Liver (tissue), 9 donors: Measurements from ENCODE around the gene CTSE. TPM values are rescaled to one million over a fixed set of nuclear protein-coding genes. Genes with fewer than 3 reads are reported as not detected.

Experiments
- DNase-seq: peaks from one replicate; pipeline ENCODE4 v3.0.0-alpha.2; 2017; ENCODE audit warnings: low spot score
- H3K27ac ChIP-seq, 2 donors: one replicate each; pipeline ENCODE4 v1.7.0; 2013; ENCODE audit warnings: inconsistent platforms in 2 of 2, low read length in 2 of 2, control low read depth in 1 of 2, low read depth in 1 of 2, mild to moderate bottlenecking in 1 of 2
- H3K27me3 ChIP-seq, 4 donors: one replicate each; pipeline versions ENCODE4 v1.6.1 to v1.7.0; 2013; ENCODE audit warnings: low read length in 3 of 4, inconsistent platforms in 1 of 4, mild to moderate bottlenecking in 1 of 4, moderate library complexity in 1 of 4; ENCODE audit not compliant: control insufficient read depth in 4 of 4, insufficient read depth in 4 of 4
- H3K36me3 ChIP-seq, 4 donors: one replicate each; pipeline versions ENCODE4 v1.6.1 to v1.7.0; 2013; ENCODE audit warnings: low read length in 3 of 4, mild to moderate bottlenecking in 3 of 4, low read depth in 1 of 4, moderate library complexity in 1 of 4; ENCODE audit not compliant: control insufficient read depth in 4 of 4, insufficient read depth in 3 of 4
- H3K4me1 ChIP-seq, 4 donors: one replicate each; pipeline versions ENCODE4 v1.6.1 to v1.7.0; 2013; ENCODE audit warnings: low read length in 3 of 4, mild to moderate bottlenecking in 3 of 4, moderate library complexity in 1 of 4; ENCODE audit not compliant: control insufficient read depth in 4 of 4, insufficient read depth in 4 of 4
- H3K4me3 ChIP-seq, 3 donors: one replicate each; pipeline versions ENCODE4 v1.6.1 to v1.7.0; 2013; ENCODE audit warnings: low read length in 3 of 3, control low read depth in 1 of 3, low read depth in 1 of 3, mild to moderate bottlenecking in 1 of 3
- H3K9ac ChIP-seq, 2 donors: one replicate each; pipeline ENCODE4 v1.7.0; 2013; ENCODE audit warnings: low read length in 2 of 2, mild to moderate bottlenecking in 2 of 2, moderate library complexity in 2 of 2, control low read depth in 1 of 2, low read depth in 1 of 2
- H3K9me3 ChIP-seq, 4 donors: one replicate each; pipeline versions ENCODE4 v1.6.1 to v1.7.0; 2013; ENCODE audit warnings: low read length in 3 of 4; ENCODE audit not compliant: control insufficient read depth in 4 of 4
- ATF3 ChIP-seq: IDR thresholded peaks from 2 replicates; pipeline ENCODE4 v1.6.1; 2016; ENCODE audit warnings: antibody characterized with exemption
- CTCF ChIP-seq: fragments of 150-350 bp; IDR thresholded peaks from 2 replicates; pipeline ENCODE4 v1.5.1; 2017; ENCODE audit warnings: improper control_type of control experiment, low read depth, low read length; ENCODE audit not compliant: missing input control
- EGR1 ChIP-seq, 2 donors: IDR thresholded peaks; 2 replicates each; pipeline ENCODE4 v1.6.1; 2016 to 2018; ENCODE audit warnings: antibody characterized with exemption in 2 of 2, low read depth in 2 of 2
- FOXA1 ChIP-seq: IDR thresholded peaks from 2 replicates; pipeline ENCODE4 v1.6.1; 2016; ENCODE audit warnings: antibody characterized with exemption
- FOXA2 ChIP-seq: IDR thresholded peaks from 2 replicates; pipeline ENCODE4 v1.6.1; 2016; ENCODE audit warnings: antibody characterized with exemption
- GABPA ChIP-seq, 2 donors: IDR thresholded peaks in 1 of 2; conservative IDR thresholded peaks in 1 of 2; 2 replicates each; pipeline ENCODE4 v1.6.1; 2016; ENCODE audit warnings: antibody characterized with exemption in 2 of 2, mild to moderate bottlenecking in 1 of 2, moderate library complexity in 1 of 2
- HNF4A ChIP-seq, 2 donors: conservative IDR thresholded peaks; 2 replicates each; pipeline ENCODE4 v1.6.1; 2016; ENCODE audit warnings: antibody characterized with exemption in 2 of 2, mild to moderate bottlenecking in 2 of 2
- HNF4G ChIP-seq: IDR thresholded peaks from 2 replicates; pipeline ENCODE4 v1.6.1; 2016; ENCODE audit warnings: antibody characterized with exemption
- NR2F2 ChIP-seq: IDR thresholded peaks from 2 replicates; pipeline ENCODE4 v1.6.1; 2016; ENCODE audit warnings: antibody characterized with exemption
- RAD21 ChIP-seq, 2 donors: IDR thresholded peaks; 2 replicates each; pipeline ENCODE4 v1.6.1; 2016; ENCODE audit warnings: antibody characterized with exemption in 2 of 2, mild to moderate bottlenecking in 2 of 2
- REST ChIP-seq: IDR thresholded peaks from 2 replicates; pipeline ENCODE4 v1.6.1; 2016; ENCODE audit warnings: antibody characterized with exemption, mild to moderate bottlenecking
- SP1 ChIP-seq: IDR thresholded peaks from 2 replicates; pipeline ENCODE4 v1.6.1; 2018; ENCODE audit warnings: antibody characterized with exemption, mild to moderate bottlenecking
- TAF1 ChIP-seq: conservative IDR thresholded peaks from 2 replicates; pipeline ENCODE4 v1.6.1; 2016; ENCODE audit warnings: antibody characterized with exemption, mild to moderate bottlenecking
- WGBS: extraction: QIAGEN DNeasy Blood & Tissue Kit; methylation state at CpG from one replicate; pipeline ENCODE4 v1.1.7; 2013; 5-methylcytosine and 5-hydroxymethylcytosine counted together
- polyA plus RNA-seq, 2 donors: library from polyadenylated mRNA; stranded (reverse) in 1 of 2; unstranded in 1 of 2; fragments of 200-250 nt in 1 of 2; fragments of >200 nt in 1 of 2; fragmentation: Nextera tagmentation in 1 of 2; extraction: Ambion mirVana in 1 of 2; gene quantifications; one replicate each; pipeline versions ENCODE4 v1.2.1 to v1.2.3, GENCODE V29; 2013 to 2015
- total RNA-seq, 2 donors: library from RNA; depleted of rRNA; stranded (reverse); fragments of >200 nt; gene quantifications; one replicate each; pipeline ENCODE4 v1.2.3, GENCODE V29; 2014
- donor health status: healthy.
- donor health status: healthy.
- donor health status: healthy.
- donor health status: healthy.
- donor health status: healthy.

The CTSE gene
- total and polyA plus RNA-seq, 4 donors: under 0.01 to 32.8 (median 0.06) TPM

DNA sequence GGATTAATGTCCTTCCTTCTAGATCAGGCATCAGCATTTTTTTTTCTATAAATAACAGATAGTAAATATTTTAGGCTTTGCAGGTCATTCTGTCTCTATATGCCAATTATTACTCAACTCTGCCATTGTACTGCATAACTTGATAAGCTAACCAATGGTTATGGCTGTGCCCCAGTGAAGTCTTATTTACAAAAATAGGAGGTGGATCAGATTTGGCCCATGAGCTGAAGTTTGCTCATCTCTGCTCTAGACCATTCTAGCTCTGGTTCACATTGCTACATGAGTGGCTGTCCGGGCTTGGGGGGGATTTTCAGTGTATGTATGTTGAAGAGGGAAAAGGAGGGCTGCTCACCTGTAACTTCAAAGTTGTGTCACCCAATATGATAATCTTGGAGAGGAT, 30.6 kb downstream of the CTSE start:
- TF ChIP-seq CTCF: no peak
- TF ChIP-seq GABPA (IDR thresholded peaks at IDR 0.05 in 1 of 2, conservative IDR thresholded peaks at IDR 0.05 in 1 of 2): no peak
- peaks cover 0 to 3% (median 0%) of the 10 kb centered on the region in 4 donors for H3K4me1 ChIP-seq
- no peak for DNase-seq
- WGBS: 95% methylated on average over 1 of the region's 1 CpG
- no peaks in the 10 kb centered on the region for H3K36me3 ChIP-seq
- H3K4me3 ChIP-seq: no peak overlapping the region
- no peak overlapping the region for H3K9ac ChIP-seq
- H3K9me3 ChIP-seq: no peaks in the 10 kb centered on the region
- H3K27ac ChIP-seq: no peak overlapping the region
- H3K27me3 ChIP-seq: no peaks in the 10 kb centered on the region

DNA sequence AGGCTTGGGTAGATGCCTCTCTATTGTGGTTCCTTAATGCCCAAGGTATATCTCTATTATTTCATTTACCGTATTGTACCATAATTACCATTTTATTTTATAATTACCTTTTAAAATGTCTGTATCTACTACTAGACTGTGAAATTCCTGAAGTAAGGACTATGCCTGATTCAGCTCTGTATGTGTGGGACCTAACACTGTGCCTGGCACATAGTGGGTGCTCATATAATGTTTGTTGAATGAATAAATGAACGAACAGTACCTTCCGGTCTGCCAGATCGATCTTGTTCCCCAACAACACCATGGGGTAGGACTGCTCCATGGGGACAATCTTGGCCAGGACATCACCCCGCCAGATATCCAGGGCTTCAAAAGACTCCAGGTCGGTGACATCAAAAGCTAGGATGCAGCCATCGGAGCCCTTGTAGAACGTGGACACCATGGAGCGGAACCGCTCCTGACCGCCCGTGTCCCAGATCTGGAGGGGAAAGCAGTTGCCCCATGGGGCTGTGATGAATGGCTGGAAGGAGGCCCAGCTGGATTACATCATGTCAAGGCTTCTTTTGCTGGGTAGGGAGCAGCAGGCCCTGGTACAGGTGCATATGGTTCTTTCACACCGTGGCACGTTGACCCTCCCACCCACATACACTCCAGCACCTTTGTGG, 31.3 kb downstream of the CTSE start:
- Histone ChIP-seq H3K4me1 (no peaks in the 10 kb centered on the region), H3K36me3 (no peaks in the 10 kb centered on the region), H3K27ac (no peak overlapping the region), H3K9me3 (no peaks in the 10 kb centered on the region), H3K4me3 (no peak overlapping the region), H3K9ac (no peak overlapping the region), H3K27me3 (no peaks in the 10 kb centered on the region)
- no peak for DNase-seq
- TF ChIP-seq FOXA2: no peak
- no peak for TF ChIP-seq NR2F2
- TF ChIP-seq GABPA (IDR thresholded peaks at IDR 0.05 in 1 of 2, conservative IDR thresholded peaks at IDR 0.05 in 1 of 2): no peak
- TF ChIP-seq TAF1: no peak
- no peak for TF ChIP-seq FOXA1
- no peak for TF ChIP-seq SP1
- TF ChIP-seq HNF4G: no peak
- no peak for TF ChIP-seq ATF3
- TF ChIP-seq EGR1 (IDR thresholded peaks at IDR 0.05; ENCODE audit: low read depth in 2 of 2): no peak
- TF ChIP-seq HNF4A (conservative IDR thresholded peaks at IDR 0.05): no peak
- no peak for TF ChIP-seq RAD21 (IDR thresholded peaks at IDR 0.05)
- no peak for TF ChIP-seq CTCF
- no peak for TF ChIP-seq REST
- 95% methylated on average over 14 of the region's 14 CpGs for WGBS
